ENCODE results near the gene ZNF334.

ZNF334 gene

DNA sequence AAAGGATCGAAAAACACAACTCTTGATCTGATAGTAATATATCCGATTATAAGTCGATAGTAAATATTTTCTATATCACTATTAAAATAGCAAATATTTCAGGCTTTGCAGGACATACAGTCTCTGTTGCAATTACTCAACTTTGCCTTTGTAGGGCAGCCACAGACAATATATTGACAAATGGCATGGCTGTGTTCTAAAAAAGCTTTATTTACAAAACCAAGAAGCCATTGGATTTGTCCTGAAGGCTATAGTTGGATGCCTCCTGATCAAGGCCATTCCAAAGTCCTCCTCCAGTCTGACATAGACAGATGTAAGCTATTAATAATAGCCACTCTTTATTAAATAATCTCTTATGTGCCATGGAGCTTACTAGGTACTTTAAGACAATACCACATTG lies 31.2 kb upstream of the ZNF334 start:
- Histone ChIP-seq H3K27ac (ENCODE audit: low read depth, low read length) (no peak overlapping the region), H3K36me3 (ENCODE audit: insufficient read depth, low read length) (no peaks in the 10 kb centered on the region), H3K9ac (ENCODE audit: low read depth, low read length) (no peak overlapping the region), H3K9me3 (ENCODE audit: insufficient read depth, low read depth, low read length) (no peaks in the 10 kb centered on the region), H3K4me3 (ENCODE audit: low read length) (no peak overlapping the region), H3K27me3 (ENCODE audit: insufficient read depth, low read length) (no peaks in the 10 kb centered on the region), H3K4me1 (ENCODE audit: insufficient read depth, low read length) (peaks cover 3% of the 10 kb centered on the region; the same call in 1 of the 2 replicates)
- no CpG with 5 or more reads among the region's 3 CpGs for WGBS

DNA sequence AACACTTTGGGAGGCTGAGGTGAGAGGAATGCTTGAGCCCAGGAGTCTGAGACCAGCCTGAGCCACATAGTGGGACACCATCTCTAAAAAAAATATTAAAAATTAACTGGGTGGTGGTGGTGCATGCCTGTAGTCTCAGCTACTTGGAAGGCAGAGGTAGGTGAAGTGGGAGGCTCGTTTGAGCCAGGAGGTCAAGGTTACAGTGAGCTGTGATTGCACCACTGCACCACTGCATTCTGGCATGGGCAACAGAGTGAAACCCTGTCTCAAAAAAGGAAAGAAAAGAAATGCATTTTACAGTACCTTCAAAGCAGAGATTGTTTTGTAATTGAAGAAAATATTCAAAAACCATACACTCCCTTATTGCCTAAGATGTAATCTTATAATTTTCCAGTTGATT lies 30.6 kb upstream of the ZNF334 start:
- no peak overlapping the region for H3K9ac ChIP-seq (ENCODE audit: low read depth, low read length)
- whole genome bisulfite sequencing = 79% methylated on average over 1 of the region's 1 CpG
- H3K9me3 ChIP-seq (ENCODE audit: insufficient read depth, low read depth, low read length) = no peaks in the 10 kb centered on the region
- no peaks in the 10 kb centered on the region for H3K27me3 ChIP-seq (ENCODE audit: insufficient read depth, low read length)
- no peak overlapping the region for H3K4me3 ChIP-seq (ENCODE audit: low read length)
- H3K36me3 ChIP-seq (ENCODE audit: insufficient read depth, low read length) = no peaks in the 10 kb centered on the region
- no peak overlapping the region for H3K27ac ChIP-seq (ENCODE audit: low read depth, low read length)
- H3K4me1 ChIP-seq (ENCODE audit: insufficient read depth, low read length) = peaks cover 9% of the 10 kb centered on the region; the same call in 1 of the 2 replicates

GRCh38 chr20:46543033-46543432 lies 29.7 kb upstream of the ZNF334 start:
- WGBS = 89% methylated on average over 4 of the region's 4 CpGs
- Histone ChIP-seq H3K27me3 (ENCODE audit: insufficient read depth, low read length) (no peaks in the 10 kb centered on the region), H3K9me3 (ENCODE audit: insufficient read depth, low read depth, low read length) (no peaks in the 10 kb centered on the region), H3K4me3 (ENCODE audit: low read length) (no peak overlapping the region), H3K27ac (ENCODE audit: low read depth, low read length) (no peak overlapping the region), H3K9ac (ENCODE audit: low read depth, low read length) (no peak overlapping the region), H3K36me3 (ENCODE audit: insufficient read depth, low read length) (no peaks in the 10 kb centered on the region), H3K4me1 (ENCODE audit: insufficient read depth, low read length) (peaks cover 10% of the 10 kb centered on the region; the same call in 1 of the 2 replicates)

- H3K27me3 ChIP-seq (ENCODE audit: insufficient read depth, low read length) = no peaks in the 10 kb centered on the region
- WGBS = 92% methylated on average over 36 of the region's 36 CpGs
Observed at GRCh38 chr20:46541229-46541935, 28.0 kb upstream of the ZNF334 start.

GRCh38 chr20:46539113-46539512 lies 25.8 kb upstream of the ZNF334 start:
- peaks cover 10% of the 10 kb centered on the region; the same call in 1 of the 2 replicates for H3K4me1 ChIP-seq (ENCODE audit: insufficient read depth, low read length)
- H3K27ac ChIP-seq (ENCODE audit: low read depth, low read length) = no peak overlapping the region
- no peaks in the 10 kb centered on the region for H3K36me3 ChIP-seq (ENCODE audit: insufficient read depth, low read length)
- no peak overlapping the region for H3K4me3 ChIP-seq (ENCODE audit: low read length)
- H3K9ac ChIP-seq (ENCODE audit: low read depth, low read length) = no peak overlapping the region
- H3K9me3 ChIP-seq (ENCODE audit: insufficient read depth, low read depth, low read length) = no peaks in the 10 kb centered on the region
- WGBS = 90% methylated on average over 2 of the region's 2 CpGs
- H3K27me3 ChIP-seq (ENCODE audit: insufficient read depth, low read length) = no peaks in the 10 kb centered on the region

More at GRCh38 chr20:46541229-46541935, 28.0 kb upstream of the ZNF334 start:
- Histone ChIP-seq H3K36me3 (ENCODE audit: insufficient read depth, low read length) (no peaks in the 10 kb centered on the region), H3K9me3 (ENCODE audit: insufficient read depth, low read depth, low read length) (no peaks in the 10 kb centered on the region), H3K9ac (ENCODE audit: low read depth, low read length) (no peak overlapping the region), H3K4me3 (ENCODE audit: low read length) (no peak overlapping the region), H3K4me1 (ENCODE audit: insufficient read depth, low read length) (peaks cover 10% of the 10 kb centered on the region; the same call in 1 of the 2 replicates), H3K27ac (ENCODE audit: low read depth, low read length) (no peak overlapping the region)

GRCh38 chr20:46530640-46531039 lies 17.3 kb upstream of the ZNF334 start:
- no peak overlapping the region for H3K27ac ChIP-seq (ENCODE audit: low read depth, low read length)
- no peaks in the 10 kb centered on the region for H3K4me1 ChIP-seq (ENCODE audit: insufficient read depth, low read length)
- no peaks in the 10 kb centered on the region for H3K27me3 ChIP-seq (ENCODE audit: insufficient read depth, low read length)
- 93% methylated on average over 4 of the region's 4 CpGs for WGBS
- H3K9me3 ChIP-seq (ENCODE audit: insufficient read depth, low read depth, low read length) = no peaks in the 10 kb centered on the region
- H3K36me3 ChIP-seq (ENCODE audit: insufficient read depth, low read length) = no peaks in the 10 kb centered on the region
- H3K4me3 ChIP-seq (ENCODE audit: low read length) = no peak overlapping the region
- H3K9ac ChIP-seq (ENCODE audit: low read depth, low read length) = no peak overlapping the region

GRCh38 chr20:46523696-46524328 lies 10.5 kb upstream of the ZNF334 start:
- Histone ChIP-seq H3K4me3 (ENCODE audit: low read length) (no peak overlapping the region), H3K9me3 (ENCODE audit: insufficient read depth, low read depth, low read length) (no peaks in the 10 kb centered on the region), H3K27ac (ENCODE audit: low read depth, low read length) (no peak overlapping the region), H3K4me1 (ENCODE audit: insufficient read depth, low read length) (no peaks in the 10 kb centered on the region), H3K9ac (ENCODE audit: low read depth, low read length) (no peak overlapping the region), H3K36me3 (ENCODE audit: insufficient read depth, low read length) (no peaks in the 10 kb centered on the region), H3K27me3 (ENCODE audit: insufficient read depth, low read length) (no peaks in the 10 kb centered on the region)
- WGBS = 50% methylated on average over 2 of the region's 2 CpGs

GRCh38 chr20:46523108-46523507 lies 9.7 kb upstream of the ZNF334 start:
- Histone ChIP-seq H3K27ac (ENCODE audit: low read depth, low read length) (no peak overlapping the region), H3K4me1 (ENCODE audit: insufficient read depth, low read length) (no peaks in the 10 kb centered on the region), H3K4me3 (ENCODE audit: low read length) (no peak overlapping the region), H3K9me3 (ENCODE audit: insufficient read depth, low read depth, low read length) (no peaks in the 10 kb centered on the region), H3K27me3 (ENCODE audit: insufficient read depth, low read length) (no peaks in the 10 kb centered on the region), H3K36me3 (ENCODE audit: insufficient read depth, low read length) (no peaks in the 10 kb centered on the region), H3K9ac (ENCODE audit: low read depth, low read length) (no peak overlapping the region)
- WGBS = 90% methylated on average over 5 of the region's 5 CpGs

- WGBS = 36% methylated on average over 4 of the region's 4 CpGs
- Histone ChIP-seq H3K36me3 (ENCODE audit: insufficient read depth, low read length) (no peaks in the 10 kb centered on the region), H3K4me3 (ENCODE audit: low read length) (no peak overlapping the region)
Observed at GRCh38 chr20:46520976-46521579, 7.7 kb upstream of the ZNF334 start.

DNA sequence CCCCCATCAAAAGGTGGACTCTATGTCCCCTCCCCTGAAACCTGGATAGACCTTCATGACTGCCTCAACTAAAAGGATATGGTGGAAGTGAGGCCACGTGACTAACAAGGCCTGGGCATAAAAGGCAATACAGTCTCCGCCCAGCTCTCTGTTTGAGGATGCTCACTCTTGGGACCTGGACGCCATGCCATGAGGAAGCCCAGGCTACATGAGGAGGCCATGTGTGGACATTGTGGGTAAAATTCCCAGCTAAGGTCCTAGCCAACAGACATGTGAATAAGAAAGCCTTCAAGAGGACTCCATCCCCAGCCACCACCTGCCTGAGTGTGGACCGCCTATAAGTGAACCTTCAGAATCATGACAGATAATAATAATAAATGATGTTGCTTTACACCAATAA lies 7.2 kb upstream of the ZNF334 start:
- Histone ChIP-seq H3K9me3 (ENCODE audit: insufficient read depth, low read depth, low read length) (no peaks in the 10 kb centered on the region), H3K27me3 (ENCODE audit: insufficient read depth, low read length) (no peaks in the 10 kb centered on the region; the same call in 1 of the 2 replicates), H3K4me3 (ENCODE audit: low read length) (no peak overlapping the region), H3K4me1 (ENCODE audit: insufficient read depth, low read length) (no peaks in the 10 kb centered on the region), H3K9ac (ENCODE audit: low read depth, low read length) (no peak overlapping the region), H3K27ac (ENCODE audit: low read depth, low read length) (no peak overlapping the region), H3K36me3 (ENCODE audit: insufficient read depth, low read length) (no peaks in the 10 kb centered on the region)
- WGBS = 83% methylated on average over 3 of the region's 4 CpGs

More at GRCh38 chr20:46520976-46521579, 7.7 kb upstream of the ZNF334 start:
- Histone ChIP-seq H3K4me1 (ENCODE audit: insufficient read depth, low read length) (no peaks in the 10 kb centered on the region), H3K27ac (ENCODE audit: low read depth, low read length) (no peak overlapping the region), H3K9me3 (ENCODE audit: insufficient read depth, low read depth, low read length) (no peaks in the 10 kb centered on the region), H3K27me3 (ENCODE audit: insufficient read depth, low read length) (no peaks in the 10 kb centered on the region), H3K9ac (ENCODE audit: low read depth, low read length) (no peak overlapping the region)

GRCh38 chr20:46519471-46520068 lies 6.2 kb upstream of the ZNF334 start:
- no peak overlapping the region for H3K9ac ChIP-seq (ENCODE audit: low read depth, low read length)
- no peak overlapping the region for H3K27ac ChIP-seq (ENCODE audit: low read depth, low read length)
- no peaks in the 10 kb centered on the region for H3K4me1 ChIP-seq (ENCODE audit: insufficient read depth, low read length)
- H3K36me3 ChIP-seq (ENCODE audit: insufficient read depth, low read length) = no peaks in the 10 kb centered on the region
- WGBS = 84% methylated on average over 3 of the region's 3 CpGs
- no peaks in the 10 kb centered on the region; the same call in 1 of the 2 replicates for H3K27me3 ChIP-seq (ENCODE audit: insufficient read depth, low read length)
- H3K4me3 ChIP-seq (ENCODE audit: low read length) = no peak overlapping the region
- no peaks in the 10 kb centered on the region for H3K9me3 ChIP-seq (ENCODE audit: insufficient read depth, low read depth, low read length)
